Hypothalamus (tissue), 51 donors: ENCODE measurements around the gene CD2AP.
"Not testable (repeated sequence)": the region's sequence is repeated elsewhere in the genome, so short reads cannot be mapped to it uniquely, and the experiment has no call there.

Experiments used
- DNase-seq, 51 donors: peaks; one replicate each; lab custom pipeline; 2025; lab: John Stamatoyannopoulos, UW

CD2AP gene

GRCh38 chr6:47552319-47552718, 74.7 kb downstream of the CD2AP start:
- DNase-seq: no peak

- not testable (repeated sequence) for DNase-seq
Observed at GRCh38 chr6:47553243-47553642, 75.7 kb downstream of the CD2AP start.

- DNase-seq: not testable (repeated sequence)
Observed at GRCh38 chr6:47556459-47556858, 78.9 kb downstream of the CD2AP start.

DNA sequence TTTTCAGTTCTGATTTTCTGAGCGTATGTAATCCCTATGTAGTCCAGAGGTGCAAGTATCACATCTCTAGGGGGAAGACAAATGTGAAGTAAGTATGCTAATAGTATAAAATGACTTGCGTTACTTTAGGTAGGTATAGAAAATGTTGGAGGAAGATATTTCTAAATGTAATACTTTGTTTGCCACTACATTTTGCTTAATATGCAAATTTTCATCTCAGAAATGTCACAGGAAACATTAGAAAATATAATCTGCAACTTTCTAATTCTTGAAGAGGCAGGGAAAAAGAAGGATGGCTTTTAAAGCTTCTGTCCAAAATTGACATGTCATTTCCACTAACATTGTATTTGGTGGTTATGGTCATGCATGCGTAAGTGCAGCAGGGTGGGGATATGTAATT, 85.6 kb downstream of the CD2AP start:
- no peak for DNase-seq

GRCh38 chr6:47566602-47567001, 89.0 kb downstream of the CD2AP start:
- not testable (repeated sequence) for DNase-seq

DNA sequence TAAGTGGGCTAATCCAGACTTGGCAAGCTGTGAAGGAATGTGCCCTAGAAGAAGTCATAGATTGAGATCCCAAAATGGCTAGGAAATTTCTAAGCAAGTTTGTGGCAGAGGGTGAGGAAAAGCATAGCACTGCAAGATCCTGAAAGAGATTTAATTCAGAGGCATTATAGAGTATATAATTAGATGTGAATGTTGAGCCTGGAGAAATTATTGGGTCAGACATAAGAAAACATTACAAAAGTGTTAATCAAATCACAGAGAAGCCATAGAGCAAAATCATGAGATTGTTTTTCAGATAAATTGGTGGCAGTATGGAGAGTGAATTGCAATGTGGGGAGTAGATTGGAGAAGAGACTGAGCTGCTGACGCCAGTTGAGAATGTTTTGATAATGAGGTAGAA, 90.0 kb downstream of the CD2AP start:
- no peak for DNase-seq

DNA sequence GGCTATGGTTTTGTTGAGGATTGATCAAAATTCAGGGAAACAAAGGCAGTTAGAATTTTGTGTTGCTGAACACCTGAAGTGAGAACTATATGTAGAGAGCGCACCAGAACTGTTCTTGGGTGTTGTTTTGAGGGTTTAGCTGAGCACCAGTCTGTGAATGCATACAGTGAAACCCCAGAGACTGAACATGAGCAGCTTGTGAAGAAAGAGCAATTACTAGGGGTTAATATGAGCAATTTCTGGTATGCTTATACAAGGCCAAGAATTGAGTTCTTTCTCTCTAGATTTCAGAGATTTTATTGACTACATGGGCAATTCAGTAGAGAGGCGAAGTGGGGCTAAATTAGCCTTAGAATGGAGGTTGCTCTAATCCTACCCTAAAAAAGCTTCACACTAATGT, 93.9 kb downstream of the CD2AP start:
- no peak for DNase-seq

- DNase-seq: no peak
Observed at GRCh38 chr6:47573109-47573508, 95.5 kb downstream of the CD2AP start.

DNA sequence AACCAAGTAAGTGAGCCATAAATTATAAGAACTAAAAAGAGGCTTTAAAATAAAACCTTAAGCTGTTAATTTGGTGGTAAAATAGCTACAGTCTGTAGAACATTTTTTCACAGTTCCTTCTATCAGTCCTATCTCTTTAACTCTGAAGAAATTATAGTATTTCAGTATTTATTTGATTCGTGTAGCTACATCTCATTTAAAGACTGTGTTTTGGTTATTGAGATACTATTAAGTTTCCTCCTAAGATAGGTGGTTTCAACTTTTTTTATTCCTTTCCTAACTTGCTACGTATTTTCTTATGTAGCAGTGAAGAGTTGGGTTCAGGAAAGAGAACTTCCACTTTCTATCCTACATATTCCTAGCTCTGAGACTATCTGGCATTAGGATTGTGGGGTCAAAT, 97.2 kb downstream of the CD2AP start:
- DNase-seq: no peak

- DNase-seq: no peak
Observed at GRCh38 chr6:47579040-47579439, 101.5 kb downstream of the CD2AP start.

- DNase-seq: no peak
Observed at GRCh38 chr6:47581591-47581990, 104.0 kb downstream of the CD2AP start.

DNA sequence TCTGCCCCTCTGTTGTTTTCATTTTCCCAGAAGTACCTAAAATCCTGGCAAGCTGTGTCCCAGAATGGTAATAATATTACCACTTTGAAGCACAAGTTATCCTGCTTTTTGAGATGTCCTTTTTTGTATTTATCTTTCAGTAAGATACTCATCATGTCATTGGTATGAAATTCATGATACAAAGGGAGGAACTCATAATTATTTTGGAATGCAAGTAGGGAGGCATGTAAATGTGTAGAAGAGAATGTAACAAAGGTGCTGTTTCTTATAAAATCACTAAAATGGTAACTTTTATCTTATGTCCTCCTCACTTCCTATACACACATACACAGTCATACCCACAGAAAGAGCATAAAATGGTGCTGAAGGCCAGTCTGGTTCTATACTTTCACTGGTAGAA, 109.9 kb downstream of the CD2AP start:
- no peak for DNase-seq

DNA sequence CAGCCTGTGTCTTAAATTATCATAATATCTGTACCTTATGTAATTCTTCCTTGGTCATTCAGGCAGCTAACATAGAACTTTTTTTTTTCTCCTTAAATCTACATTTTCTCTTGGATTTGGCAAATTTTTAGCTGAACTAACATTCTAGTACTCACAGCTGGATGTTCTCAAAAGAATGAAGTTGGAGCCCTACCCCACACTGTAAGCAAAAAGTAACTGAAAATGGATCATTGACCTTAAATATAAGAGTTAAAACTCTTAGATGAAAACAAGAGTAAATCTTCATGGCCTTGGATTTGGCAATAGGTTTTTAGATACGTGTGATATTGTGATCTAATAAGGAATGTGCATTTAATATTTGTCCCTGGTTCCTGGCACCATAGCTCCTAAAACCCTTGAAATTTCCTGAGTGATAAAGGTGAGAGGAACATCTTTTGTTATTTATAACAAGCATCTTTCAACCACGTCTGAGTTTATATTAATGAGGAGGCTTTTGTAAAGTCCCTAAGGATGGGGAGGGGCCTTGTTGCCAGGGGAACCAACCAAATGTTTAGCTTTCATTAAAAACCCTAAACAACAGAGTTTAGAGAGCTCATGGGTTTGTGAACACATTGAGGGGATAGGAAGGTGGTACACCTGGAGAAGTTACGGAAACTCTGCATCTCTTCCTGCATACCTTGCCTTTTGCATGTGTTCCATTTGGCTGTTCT, 114.7 kb downstream of the CD2AP start:
- no peak for DNase-seq

DNA sequence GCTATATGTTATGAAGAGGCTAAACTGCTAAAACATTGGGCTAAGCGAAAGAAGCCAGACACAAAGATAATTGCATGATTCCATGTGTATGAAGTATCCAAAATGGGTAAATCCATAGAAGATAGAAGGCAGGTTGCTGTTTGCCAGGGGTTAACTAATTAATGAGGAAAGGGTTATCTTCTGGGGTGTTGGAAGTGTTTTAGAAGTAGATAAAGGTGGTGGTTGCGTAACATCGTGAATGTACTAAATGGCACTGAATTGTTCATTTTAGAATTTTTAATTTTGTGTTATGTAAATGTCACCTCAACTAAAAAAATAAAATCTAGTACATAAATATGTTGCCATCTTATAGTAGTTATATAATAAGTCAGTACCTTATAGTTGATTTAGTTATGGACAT, 116.4 kb downstream of the CD2AP start:
- no peak for DNase-seq

GRCh38 chr6:47595785-47596184, 118.2 kb downstream of the CD2AP start:
- DNase-seq: no peak

DNA sequence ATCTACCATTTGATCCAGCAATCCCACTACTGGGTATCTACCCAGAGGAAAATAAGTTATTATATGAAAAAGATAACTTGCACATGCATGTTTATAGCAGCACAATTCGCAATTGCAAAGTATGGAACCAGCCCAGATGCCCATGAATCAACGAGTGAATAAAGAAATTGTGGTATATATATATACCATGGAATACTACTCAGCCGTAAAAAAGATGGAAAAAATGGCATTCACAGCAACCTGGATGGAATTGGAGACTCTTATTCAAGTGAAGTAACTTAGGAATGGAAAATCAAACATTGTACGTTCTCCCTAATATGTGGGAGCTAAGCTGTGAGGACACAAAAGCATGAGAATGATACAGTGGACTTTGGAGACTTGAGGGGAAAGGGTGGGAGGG, 120.8 kb downstream of the CD2AP start:
- no peak for DNase-seq

DNA sequence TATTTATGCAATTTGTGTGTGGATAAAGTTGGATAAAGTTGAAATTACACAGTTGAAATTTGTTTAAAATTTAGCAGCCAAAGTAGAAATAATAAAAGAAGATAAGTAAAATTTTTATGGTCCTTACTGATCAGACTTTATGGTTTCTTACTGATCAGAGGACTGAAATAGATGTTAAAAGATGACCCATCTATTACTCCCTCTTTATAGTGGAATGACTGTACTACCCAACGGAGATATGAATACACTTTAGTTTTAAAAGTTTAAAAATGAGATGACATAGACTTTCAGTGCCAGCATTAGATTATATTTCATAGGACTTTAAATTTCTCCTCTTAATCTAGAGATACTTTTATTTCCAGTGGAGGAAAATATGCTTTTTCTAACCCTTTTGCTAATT, 121.9 kb downstream of the CD2AP start:
- DNase-seq: no peak

GRCh38 chr6:47603227-47603626, 125.6 kb downstream of the CD2AP start:
- DNase-seq: no peak

DNA sequence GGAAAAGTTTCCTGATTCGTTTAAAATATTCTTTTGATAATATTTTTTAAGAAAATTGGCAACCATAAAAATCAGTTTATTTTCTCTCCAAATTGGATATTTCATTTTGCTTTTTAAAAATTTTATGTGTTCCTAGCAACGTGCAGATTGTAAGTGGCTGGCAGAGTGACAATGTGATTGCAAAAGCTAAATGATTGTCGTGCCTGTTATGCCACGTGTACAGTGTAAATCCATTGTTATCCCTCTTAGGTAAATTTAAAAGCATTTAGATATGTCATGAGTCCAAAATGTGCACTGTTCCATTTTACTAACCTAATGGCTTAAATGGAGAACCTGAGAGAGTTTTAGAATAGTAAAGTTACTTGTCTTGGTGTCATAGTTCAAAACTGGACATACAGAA, 126.4 kb downstream of the CD2AP start:
- no peak for DNase-seq

- DNase-seq: no peak
Observed at GRCh38 chr6:47621838-47622449, 144.4 kb downstream of the CD2AP start.

GRCh38 chr6:47626782-47627181, 149.2 kb downstream of the CD2AP start:
- no peak for DNase-seq

GRCh38 chr6:47628448-47629272, 151.1 kb downstream of the CD2AP start:
- no peak for DNase-seq
